Ishikawa (cell line): ENCODE results near the gene SLC29A1.

Experiments used
- EP300 ChIP-seq: IDR thresholded peaks from 2 replicates; pipeline ENCODE4 v1.6.1; 2012; ENCODE audit warnings: borderline replicate concordance
- FOXM1 ChIP-seq: IDR thresholded peaks from 2 replicates; pipeline ENCODE4 v1.6.1; 2012; ENCODE audit warnings: low read depth, borderline replicate concordance
- REST ChIP-seq: IDR thresholded peaks from 2 replicates; pipeline ENCODE4 v1.6.1; 2012; ENCODE audit warnings: low read depth, mild to moderate bottlenecking
- TAF1 ChIP-seq: IDR thresholded peaks from 2 replicates; pipeline ENCODE4 v1.6.1; 2012; ENCODE audit warnings: low read depth, mild to moderate bottlenecking
- TEAD4 ChIP-seq: IDR thresholded peaks from 2 replicates; pipeline ENCODE4 v1.6.1; 2012
- YY1 ChIP-seq: IDR thresholded peaks from 2 replicates; pipeline ENCODE4 v1.6.1; 2012; ENCODE audit warnings: low read depth

GRCh38 chr6:44237021-44237812, 13.8 kb downstream of the SLC29A1 start:
- no peak for TF ChIP-seq FOXM1
- no peak; the same call in 1 of the 2 replicates for TF ChIP-seq YY1
- TF ChIP-seq REST = no peak
- no peak for TF ChIP-seq TEAD4
- no peak for TF ChIP-seq EP300
- no peak for TF ChIP-seq TAF1
